ENCODE results near the gene SULT2B1.
A peak's percentile ranks its signal among the peaks of the same experiment; 100 is the strongest.

The SULT2B1 gene

DNA sequence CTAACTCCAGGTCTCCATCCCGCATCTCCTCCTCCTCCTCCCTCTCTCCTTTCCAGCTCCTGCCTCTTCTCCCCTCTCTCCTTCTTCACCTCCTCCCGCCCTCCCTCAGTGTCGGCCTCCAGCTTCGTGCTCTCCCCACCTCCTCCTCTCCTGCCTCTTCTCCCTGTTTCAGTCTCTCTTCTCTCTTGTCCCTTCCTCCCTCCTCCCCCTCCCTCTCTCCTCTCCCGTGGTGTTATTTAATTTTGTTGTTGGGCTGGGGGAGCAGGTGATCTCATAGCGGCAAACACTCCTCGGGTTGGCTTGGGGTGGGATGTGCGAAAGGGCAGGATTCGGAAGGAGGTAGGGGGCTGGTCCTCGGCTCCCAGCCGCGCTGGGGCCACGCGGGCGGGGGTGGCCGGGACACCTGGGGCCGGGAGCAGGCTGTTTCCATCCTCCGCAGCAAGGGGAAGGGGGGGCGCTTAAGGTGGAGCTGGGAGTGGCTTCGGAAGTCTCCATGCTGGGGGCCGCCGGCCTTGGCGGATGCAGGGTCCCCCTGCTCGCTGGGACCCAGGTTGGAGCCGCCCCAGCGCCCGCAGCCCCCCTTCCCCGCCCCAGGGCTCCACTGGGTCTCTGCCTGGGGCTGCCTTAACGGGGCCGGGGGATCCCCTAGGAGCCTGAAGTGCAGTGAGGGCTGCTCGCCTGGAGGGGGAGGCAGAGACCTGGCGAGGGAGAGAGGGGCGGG lies 94.2 kb downstream of the SULT2B1 start, which contains the start of gene CA11:
Gene CA11 (minus strand): TSS at position 187 of the 721 bp plus-strand sequence. CDS start 555 bp downstream, outside the sequence.
- H3K4me3 ChIP-seq (replicated peaks; ENCODE audit: low read depth, low read length): peak within 1 kb of the TSS; percentile 60
- DNase-seq (ENCODE audit: low read depth): peak; percentile 33
- peak; percentile 71 for TF ChIP-seq CTCF (IDR thresholded peaks at IDR 0.05; ENCODE audit: low read length, missing control alignments)

DNA sequence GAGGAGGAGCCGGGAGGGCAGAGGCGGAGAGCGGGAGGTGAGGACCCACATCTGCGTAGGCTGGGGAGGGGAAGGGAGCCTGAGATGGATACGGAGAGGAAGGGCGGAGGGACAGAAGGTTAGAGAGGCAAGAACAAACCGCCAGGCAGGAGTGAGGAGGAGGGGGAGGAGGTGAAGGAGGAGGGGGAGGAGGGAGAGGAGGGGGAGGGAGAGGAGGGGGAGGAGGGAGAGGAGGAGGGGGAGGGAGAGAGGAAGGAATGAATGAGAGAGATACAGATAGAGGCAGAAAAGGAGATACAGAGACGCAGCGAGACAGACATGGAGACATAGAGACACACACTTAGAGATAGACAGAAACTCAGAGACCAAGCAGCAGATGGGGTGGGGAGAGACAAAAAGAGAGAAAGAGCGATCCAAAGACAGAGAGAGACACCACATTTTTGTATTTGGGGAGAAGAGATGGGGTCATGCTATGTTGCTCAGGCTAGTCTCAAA lies 94.8 kb downstream of the SULT2B1 start:
- DNase-seq (ENCODE audit: low read depth): peak; percentile 87
- TF ChIP-seq CTCF (IDR thresholded peaks at IDR 0.05; ENCODE audit: low read length, missing control alignments): no peak
- H3K4me3 ChIP-seq (replicated peaks; ENCODE audit: low read depth, low read length): peak overlapping the region; percentile 60

DNA sequence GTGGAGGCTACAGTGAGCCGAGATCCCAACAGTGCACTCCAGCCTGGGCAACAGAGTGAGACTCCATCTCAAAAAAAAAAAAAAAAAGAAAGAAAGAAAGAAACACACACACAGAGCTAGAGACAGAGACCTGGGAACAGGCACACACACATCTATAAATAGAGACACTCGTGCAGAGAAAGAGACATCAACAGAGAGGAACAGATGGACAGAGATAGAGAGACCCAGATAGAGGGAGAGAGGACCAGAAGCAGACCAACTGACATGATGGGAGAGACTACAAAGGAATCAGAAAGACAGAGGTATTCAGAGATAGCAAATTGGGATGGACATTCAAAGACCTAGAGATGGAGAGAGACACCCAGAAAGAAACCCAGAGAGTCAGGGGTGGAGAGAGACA lies 96.2 kb downstream of the SULT2B1 start:
- DNase-seq (ENCODE audit: low read depth): no peak
- TF ChIP-seq CTCF (IDR thresholded peaks at IDR 0.05; ENCODE audit: low read length, missing control alignments): no peak
- no peak overlapping the region for H3K4me3 ChIP-seq (replicated peaks; ENCODE audit: low read depth, low read length)

Measured in fibroblast of pulmonary artery (primary cell).